GM18505 (cell line): Measurements from ENCODE around the gene BAZ1B.
"Not testable (repeated sequence)": the region's sequence is repeated elsewhere in the genome, so short reads cannot be mapped to it uniquely, and the experiment has no call there.

Experiments
- ATAC-seq: cut with Tn5 transposase; IDR thresholded peaks from one replicate; pipeline ENCODE4 v1.9.1; 2021; ENCODE audit not compliant: unreplicated experiment
- POLR2A ChIP-seq: IDR thresholded peaks from 4 replicates; pipeline ENCODE4 v1.6.1; 2011; ENCODE audit warnings: borderline replicate concordance; ENCODE audit not compliant: insufficient read depth, insufficient read length; ENCODE audit errors: extremely low read depth

Gene BAZ1B

GRCh38 chr7:73504017-73504416 lies 18.1 kb downstream of the BAZ1B start:
- ATAC-seq = no peak
- no peak for TF ChIP-seq POLR2A

GRCh38 chr7:73503229-73503628 lies 18.9 kb downstream of the BAZ1B start:
- TF ChIP-seq POLR2A = no peak
- no peak for ATAC-seq

GRCh38 chr7:73496626-73497025 lies 25.5 kb downstream of the BAZ1B start:
- no peak for ATAC-seq
- no peak for TF ChIP-seq POLR2A

- ATAC-seq = not testable (repeated sequence)
Observed at GRCh38 chr7:73495507-73495906, 26.6 kb downstream of the BAZ1B start.

- ATAC-seq = no peak
- TF ChIP-seq POLR2A = no peak
Observed at GRCh38 chr7:73489976-73490375, 32.1 kb downstream of the BAZ1B start.

- no peak for TF ChIP-seq POLR2A
- no peak for ATAC-seq
Observed at GRCh38 chr7:73487486-73487885, 34.6 kb downstream of the BAZ1B start.

GRCh38 chr7:73483171-73483570 lies 38.9 kb downstream of the BAZ1B start:
- ATAC-seq = no peak
- no peak for TF ChIP-seq POLR2A

- no peak for ATAC-seq
- TF ChIP-seq POLR2A = no peak
Observed at GRCh38 chr7:73482746-73483145, 39.3 kb downstream of the BAZ1B start.

- ATAC-seq = not testable (repeated sequence)
Observed at GRCh38 chr7:73481521-73481920, 40.6 kb downstream of the BAZ1B start.

- no peak for TF ChIP-seq POLR2A
- ATAC-seq = no peak
Observed at GRCh38 chr7:73478549-73478948, 43.5 kb downstream of the BAZ1B start.

GRCh38 chr7:73477376-73477775 lies 44.7 kb downstream of the BAZ1B start:
- no peak for TF ChIP-seq POLR2A
- ATAC-seq = no peak

GRCh38 chr7:73470208-73470607 lies 51.9 kb downstream of the BAZ1B start:
- TF ChIP-seq POLR2A = no peak
- ATAC-seq = no peak

GRCh38 chr7:73467046-73467445 lies 55.0 kb downstream of the BAZ1B start:
- ATAC-seq = not testable (repeated sequence)

- no peak for TF ChIP-seq POLR2A
Observed at GRCh38 chr7:73466112-73466511, 56.0 kb downstream of the BAZ1B start.

GRCh38 chr7:73463966-73464365 lies 58.1 kb downstream of the BAZ1B start:
- no peak for TF ChIP-seq POLR2A
- no peak for ATAC-seq

More at GRCh38 chr7:73466112-73466511, 56.0 kb downstream of the BAZ1B start:
- no peak for ATAC-seq

- no peak for ATAC-seq
- no peak for TF ChIP-seq POLR2A
Observed at GRCh38 chr7:73463260-73463659, 58.8 kb downstream of the BAZ1B start.

- no peak for TF ChIP-seq POLR2A
- ATAC-seq = no peak
Observed at GRCh38 chr7:73461782-73462285, 60.3 kb downstream of the BAZ1B start.
